Measurements from ENCODE around the gene GPR32.

The GPR32 gene

DNA sequence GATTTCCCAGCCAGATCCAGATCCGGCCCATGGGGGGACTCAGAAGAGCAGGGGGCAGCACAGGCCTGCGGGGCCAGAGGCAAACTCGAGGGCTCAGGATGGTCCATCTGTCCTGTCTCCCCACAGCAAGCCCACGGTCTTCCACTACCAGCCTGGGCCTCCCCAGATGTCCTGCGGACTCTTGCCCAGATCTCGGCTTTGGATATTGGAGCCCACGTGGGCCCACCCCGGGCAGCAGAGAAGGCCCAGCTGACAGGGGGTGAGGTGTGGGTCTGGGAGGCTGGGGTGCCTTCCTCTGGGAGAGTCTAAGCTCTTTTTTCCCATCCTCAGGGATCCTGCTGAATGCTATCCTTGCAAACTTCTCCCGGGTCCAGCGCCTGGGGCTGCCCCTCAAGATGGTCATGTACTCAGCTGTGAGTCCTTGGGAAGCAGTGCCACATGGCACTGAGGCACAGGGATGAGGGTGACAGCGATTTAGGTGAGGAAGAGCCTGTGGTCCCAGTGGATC lies 23.3 kb downstream of the GPR32 start:
- no peak overlapping the region for H3K4me3 ChIP-seq (ENCODE audit: insufficient read depth, low read length, poor library complexity, severe bottlenecking)
- no peaks in the 10 kb centered on the region for H3K36me3 ChIP-seq (ENCODE audit: low read length)
- no peak overlapping the region for H3K9ac ChIP-seq (ENCODE audit: low read length)
- no peaks in the 10 kb centered on the region for H3K9me2 ChIP-seq (replicated peaks; ENCODE audit: insufficient read depth, low read length)
- no peaks in the 10 kb centered on the region for H3K27me3 ChIP-seq (ENCODE audit: low read length)
- H3F3A ChIP-seq (ENCODE audit: insufficient read depth) = peaks cover 34% of the 10 kb centered on the region
- no peak overlapping the region for H3K4me2 ChIP-seq (ENCODE audit: low read depth, low read length, poor library complexity, severe bottlenecking)
- no peak overlapping the region for H3K27ac ChIP-seq (ENCODE audit: low read depth, low read length)
- H3K9me3 ChIP-seq (ENCODE audit: insufficient read depth, low read length) = no peaks in the 10 kb centered on the region
- peaks cover 6% of the 10 kb centered on the region; the same call in 1 of the 2 replicates for H4K20me1 ChIP-seq (ENCODE audit: low read depth, low read length)
- no peak for TF ChIP-seq EZH2phosphoT487 (conservative IDR thresholded peaks at IDR 0.05; ENCODE audit: low read length)
- TF ChIP-seq, protein P1, sequence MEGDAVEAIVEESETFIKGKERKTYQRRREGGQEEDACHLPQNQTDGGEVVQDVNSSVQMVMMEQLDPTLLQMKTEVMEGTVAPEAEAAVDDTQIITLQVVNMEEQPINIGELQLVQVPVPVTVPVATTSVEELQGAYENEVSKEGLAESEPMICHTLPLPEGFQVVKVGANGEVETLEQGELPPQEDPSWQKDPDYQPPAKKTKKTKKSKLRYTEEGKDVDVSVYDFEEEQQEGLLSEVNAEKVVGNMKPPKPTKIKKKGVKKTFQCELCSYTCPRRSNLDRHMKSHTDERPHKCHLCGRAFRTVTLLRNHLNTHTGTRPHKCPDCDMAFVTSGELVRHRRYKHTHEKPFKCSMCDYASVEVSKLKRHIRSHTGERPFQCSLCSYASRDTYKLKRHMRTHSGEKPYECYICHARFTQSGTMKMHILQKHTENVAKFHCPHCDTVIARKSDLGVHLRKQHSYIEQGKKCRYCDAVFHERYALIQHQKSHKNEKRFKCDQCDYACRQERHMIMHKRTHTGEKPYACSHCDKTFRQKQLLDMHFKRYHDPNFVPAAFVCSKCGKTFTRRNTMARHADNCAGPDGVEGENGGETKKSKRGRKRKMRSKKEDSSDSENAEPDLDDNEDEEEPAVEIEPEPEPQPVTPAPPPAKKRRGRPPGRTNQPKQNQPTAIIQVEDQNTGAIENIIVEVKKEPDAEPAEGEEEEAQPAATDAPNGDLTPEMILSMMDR (IDR thresholded peaks at IDR 0.05; ENCODE audit: insufficient read depth, low read length, poor library complexity, severe bottlenecking) = no peak
- H3K79me2 ChIP-seq (ENCODE audit: insufficient read depth, low read length) = no peaks in the 10 kb centered on the region
- H2AFZ ChIP-seq (ENCODE audit: low read depth, low read length, severe bottlenecking) = no peak overlapping the region

DNA sequence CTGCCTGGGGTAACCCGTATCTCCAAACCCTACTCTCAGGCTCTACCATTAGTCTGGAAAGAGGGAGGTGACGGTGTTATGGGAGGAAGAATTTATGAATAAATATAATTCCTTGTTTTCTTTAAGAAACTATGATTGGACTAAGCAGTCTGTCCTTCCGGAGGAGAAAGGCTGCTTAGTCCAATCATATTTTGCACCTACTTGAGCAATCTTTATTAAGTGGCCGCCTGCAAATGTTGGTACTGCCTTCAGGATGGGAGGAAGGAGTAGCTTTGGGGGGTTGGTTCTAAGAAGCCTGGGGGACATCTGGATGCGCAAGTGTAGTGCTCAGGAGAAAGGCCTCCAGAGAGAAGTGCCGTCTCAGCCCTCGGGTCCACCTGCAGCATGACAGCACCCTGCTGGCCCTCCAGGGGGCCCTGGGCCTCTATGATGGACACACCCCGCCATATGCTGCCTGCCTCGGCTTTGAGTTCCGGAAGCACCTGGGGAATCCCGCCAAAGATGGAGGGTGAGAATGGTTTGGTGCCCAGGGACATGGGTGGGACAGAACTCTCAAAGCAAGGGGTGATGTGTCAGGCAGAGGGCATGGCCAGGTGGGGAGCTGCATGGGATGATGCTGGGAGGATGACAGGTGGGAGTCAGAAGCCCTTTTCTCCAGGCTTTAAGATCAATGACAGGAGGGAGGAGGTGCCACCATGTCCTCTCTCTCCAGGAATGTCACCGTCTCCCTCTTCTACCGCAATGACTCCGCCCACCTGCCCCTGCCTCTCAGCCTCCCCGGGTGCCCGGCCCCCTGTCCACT lies 24.0 kb downstream of the GPR32 start:
- H3F3A ChIP-seq (ENCODE audit: insufficient read depth) = peaks cover 34% of the 10 kb centered on the region
- no peaks in the 10 kb centered on the region for H3K9me2 ChIP-seq (replicated peaks; ENCODE audit: insufficient read depth, low read length)
- TF ChIP-seq EZH2phosphoT487 (conservative IDR thresholded peaks at IDR 0.05; ENCODE audit: low read length) = no peak
- TF ChIP-seq, protein P1 (IDR thresholded peaks at IDR 0.05; ENCODE audit: insufficient read depth, low read length, poor library complexity, severe bottlenecking) = no peak
- no peaks in the 10 kb centered on the region for H3K27me3 ChIP-seq (ENCODE audit: low read length)
- H3K27ac ChIP-seq (ENCODE audit: low read depth, low read length) = no peak overlapping the region
- H3K36me3 ChIP-seq (ENCODE audit: low read length) = no peaks in the 10 kb centered on the region
- peaks cover 6% of the 10 kb centered on the region; the same call in 1 of the 2 replicates for H4K20me1 ChIP-seq (ENCODE audit: low read depth, low read length)
- no peaks in the 10 kb centered on the region for H3K79me2 ChIP-seq (ENCODE audit: insufficient read depth, low read length)
- H3K4me3 ChIP-seq (ENCODE audit: insufficient read depth, low read length, poor library complexity, severe bottlenecking) = no peak overlapping the region
- no peak overlapping the region for H3K4me2 ChIP-seq (ENCODE audit: low read depth, low read length, poor library complexity, severe bottlenecking)
- no peak overlapping the region for H2AFZ ChIP-seq (ENCODE audit: low read depth, low read length, severe bottlenecking)
- no peaks in the 10 kb centered on the region for H3K9me3 ChIP-seq (ENCODE audit: insufficient read depth, low read length)
- no peak overlapping the region for H3K9ac ChIP-seq (ENCODE audit: low read length)

DNA sequence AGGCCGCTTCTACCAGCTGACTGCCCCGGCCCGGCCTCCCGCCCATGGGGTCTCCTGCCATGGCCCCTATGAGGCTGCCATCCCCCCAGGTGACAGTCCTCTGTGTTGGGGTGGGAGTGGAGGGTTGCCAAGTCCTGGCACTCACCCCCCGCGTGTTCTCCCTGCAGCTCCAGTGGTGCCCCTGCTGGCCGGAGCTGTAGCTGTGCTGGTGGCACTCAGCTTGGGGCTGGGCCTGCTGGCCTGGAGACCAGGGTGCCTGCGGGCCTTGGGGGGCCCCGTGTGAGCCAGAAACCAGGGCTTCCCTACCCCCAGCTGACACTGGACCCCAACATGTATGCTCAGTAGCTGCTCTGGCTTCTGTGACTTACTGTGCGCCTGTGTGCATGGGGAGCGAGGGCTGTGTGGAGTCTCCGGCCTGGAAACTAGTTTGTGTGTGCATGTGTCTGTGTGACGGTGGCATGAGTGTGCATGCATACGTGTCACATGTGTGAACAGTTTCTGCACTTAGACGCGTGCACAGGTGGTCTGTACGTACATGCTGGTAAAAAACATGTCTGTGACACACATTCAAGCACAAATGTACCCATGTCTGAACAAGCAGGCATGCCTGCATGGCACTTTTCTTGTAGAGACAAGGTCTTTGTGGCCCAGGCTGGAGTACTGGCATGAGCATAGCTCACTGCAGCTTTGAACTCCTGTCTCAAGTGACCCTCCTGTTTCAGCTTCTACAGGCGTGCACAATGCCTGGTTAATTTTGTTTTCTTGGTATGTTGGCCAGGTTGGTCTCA lies 24.8 kb downstream of the GPR32 start:
- Histone ChIP-seq H3K9ac (ENCODE audit: low read length) (no peak overlapping the region), H3K4me3 (ENCODE audit: insufficient read depth, low read length, poor library complexity, severe bottlenecking) (no peak overlapping the region), H3K9me2 (replicated peaks; ENCODE audit: insufficient read depth, low read length) (no peaks in the 10 kb centered on the region), H3K36me3 (ENCODE audit: low read length) (no peaks in the 10 kb centered on the region), H3K9me3 (ENCODE audit: insufficient read depth, low read length) (no peaks in the 10 kb centered on the region), H3K27me3 (ENCODE audit: low read length) (no peaks in the 10 kb centered on the region), H2AFZ (ENCODE audit: low read depth, low read length, severe bottlenecking) (no peak overlapping the region), H3F3A (ENCODE audit: insufficient read depth) (peaks cover 34% of the 10 kb centered on the region), H3K4me2 (ENCODE audit: low read depth, low read length, poor library complexity, severe bottlenecking) (no peak overlapping the region), H4K20me1 (ENCODE audit: low read depth, low read length) (peaks cover 11% of the 10 kb centered on the region; the same call in 1 of the 2 replicates), H3K79me2 (ENCODE audit: insufficient read depth, low read length) (0 out of 2 replicates have a peak, but pooled peaks cover 6% of the 10 kb centered on the region), H3K27ac (ENCODE audit: low read depth, low read length) (peak overlapping the region; percentile 20; the same call in 1 of the 2 replicates)
- TF ChIP-seq, protein P1 (IDR thresholded peaks at IDR 0.05; ENCODE audit: insufficient read depth, low read length, poor library complexity, severe bottlenecking) = peak; percentile 22
- TF ChIP-seq EZH2phosphoT487 (conservative IDR thresholded peaks at IDR 0.05; ENCODE audit: low read length) = no peak
